Peyer's patch (tissue), 4 donors: ENCODE measurements around the gene KCNQ5. TPM values are rescaled to one million over a fixed set of nuclear protein-coding genes. Genes with fewer than 3 reads are reported as not detected.

Source experiments
- DNase-seq, 3 donors: peaks; one replicate each; pipeline ENCODE4 v3.0.0-alpha.2; 2017 to 2019
- H3K27ac ChIP-seq, 4 donors: fragments of 200-600 bp; sonication (generic); one replicate each; pipeline ENCODE4 v1.5.1; 2016 to 2019
- H3K27me3 ChIP-seq, 2 donors: fragments of 200-600 bp; sonication (generic); one replicate each; pipeline ENCODE4 v1.5.1; 2019
- H3K36me3 ChIP-seq, 3 donors: fragments of 200-600 bp; sonication (generic); one replicate each; pipeline ENCODE4 v1.5.1; 2016 to 2019
- H3K4me1 ChIP-seq, 4 donors: fragments of 200-600 bp; sonication (generic); one replicate each; pipeline ENCODE4 v1.5.1; 2016 to 2019
- H3K4me3 ChIP-seq, 4 donors: fragments of 200-600 bp; sonication (generic); 1 replicate in 3 of 4; 2 replicates in 1 of 4; pipeline ENCODE4 v1.5.1; 2016 to 2019; ENCODE audit warnings: mild to moderate bottlenecking in 1 of 4
- H3K9me3 ChIP-seq, 4 donors: fragments of 200-600 bp; sonication (generic); one replicate each; pipeline ENCODE4 v1.5.1; 2016 to 2019; ENCODE audit warnings: mild to moderate bottlenecking in 1 of 4
- CTCF ChIP-seq, 6 experiments: fragments of 450-650 bp in 4 of 6; fragments of 200-600 bp in 2 of 6; sonication (generic) in 1 of 6; IDR thresholded peaks; one replicate each; pipeline ENCODE4 v1.5.1; 2017 to 2019; ENCODE audit warnings: antibody characterized with exemption in 6 of 6, mild to moderate bottlenecking in 3 of 6, moderate library complexity in 1 of 6
- POLR2A ChIP-seq, 2 donors: fragments of 450-650 bp; IDR thresholded peaks; one replicate each; pipeline ENCODE4 v1.5.1; 2017; ENCODE audit warnings: antibody characterized with exemption in 2 of 2, mild to moderate bottlenecking in 2 of 2, moderate library complexity in 2 of 2
- total RNA-seq, 4 donors: library from RNA; depleted of rRNA; stranded (reverse); fragments of >200 nt; gene quantifications; one replicate each; pipeline ENCODE4 v1.1.0, GENCODE V29; 2016

The KCNQ5 gene
- total RNA-seq, 4 donors from 2014 or later, result 0.27 to 5.0 (median 0.38) TPM; not detected in 1

GRCh38 chr6:72748759-72749158, 126.9 kb downstream of the KCNQ5 start:
- no peak overlapping the region for H3K27ac ChIP-seq
- H3K27me3 ChIP-seq, result no peaks in the 10 kb centered on the region
- TF ChIP-seq POLR2A (IDR thresholded peaks at IDR 0.05) (no peak), CTCF (IDR thresholded peaks at IDR 0.05) (no peak)
- DNase-seq, result no peak
- H3K4me3 ChIP-seq, result no peak overlapping the region
- no peaks in the 10 kb centered on the region for H3K4me1 ChIP-seq
- H3K9me3 ChIP-seq, result no peaks in the 10 kb centered on the region
- no peaks in the 10 kb centered on the region for H3K36me3 ChIP-seq

- Histone ChIP-seq H3K4me3 (no peak overlapping the region), H3K27ac (no peak overlapping the region), H3K36me3 (no peaks in the 10 kb centered on the region), H3K27me3 (no peaks in the 10 kb centered on the region), H3K9me3 (no peaks in the 10 kb centered on the region), H3K4me1 (no peaks in the 10 kb centered on the region)
- DNase-seq, result no peak
- no peak for TF ChIP-seq POLR2A (IDR thresholded peaks at IDR 0.05)
- TF ChIP-seq CTCF (IDR thresholded peaks at IDR 0.05), result no peak
Observed at GRCh38 chr6:72755752-72756151, 133.9 kb downstream of the KCNQ5 start.

- no peaks in the 10 kb centered on the region for H3K36me3 ChIP-seq
- no peaks in the 10 kb centered on the region for H3K27me3 ChIP-seq
- DNase-seq, result no peak
- TF ChIP-seq CTCF (IDR thresholded peaks at IDR 0.05), result no peak
- no peak for TF ChIP-seq POLR2A (IDR thresholded peaks at IDR 0.05)
- no peak overlapping the region for H3K4me3 ChIP-seq
- H3K4me1 ChIP-seq, result no peaks in the 10 kb centered on the region
- no peak overlapping the region for H3K27ac ChIP-seq
- no peaks in the 10 kb centered on the region for H3K9me3 ChIP-seq
Observed at GRCh38 chr6:72757048-72757447, 135.2 kb downstream of the KCNQ5 start.

- H3K9me3 ChIP-seq, result no peaks in the 10 kb centered on the region
- no peaks in the 10 kb centered on the region for H3K4me1 ChIP-seq
- no peak overlapping the region for H3K27ac ChIP-seq
- TF ChIP-seq CTCF (IDR thresholded peaks at IDR 0.05), result no peak
- no peak for TF ChIP-seq POLR2A (IDR thresholded peaks at IDR 0.05)
- DNase-seq, result no peak
- H3K27me3 ChIP-seq, result no peaks in the 10 kb centered on the region
- no peak overlapping the region for H3K4me3 ChIP-seq
- no peaks in the 10 kb centered on the region for H3K36me3 ChIP-seq
Observed at GRCh38 chr6:72757926-72758325, 136.1 kb downstream of the KCNQ5 start.

GRCh38 chr6:72758901-72759300, 137.0 kb downstream of the KCNQ5 start:
- TF ChIP-seq POLR2A (IDR thresholded peaks at IDR 0.05), result no peak
- TF ChIP-seq CTCF (IDR thresholded peaks at IDR 0.05), result no peak
- DNase-seq, result no peak
- H3K27me3 ChIP-seq, result no peaks in the 10 kb centered on the region
- H3K4me3 ChIP-seq, result no peak overlapping the region
- no peaks in the 10 kb centered on the region for H3K36me3 ChIP-seq
- H3K27ac ChIP-seq, result no peak overlapping the region
- H3K4me1 ChIP-seq, result no peaks in the 10 kb centered on the region
- H3K9me3 ChIP-seq, result no peaks in the 10 kb centered on the region

GRCh38 chr6:72760114-72760793, 138.4 kb downstream of the KCNQ5 start:
- Histone ChIP-seq H3K4me3 (no peak overlapping the region), H3K27me3 (no peaks in the 10 kb centered on the region), H3K9me3 (no peaks in the 10 kb centered on the region), H3K4me1 (no peaks in the 10 kb centered on the region), H3K36me3 (no peaks in the 10 kb centered on the region), H3K27ac (no peak overlapping the region)
- TF ChIP-seq CTCF (IDR thresholded peaks at IDR 0.05) (no peak), POLR2A (IDR thresholded peaks at IDR 0.05) (no peak)
- no peak for DNase-seq
